Activated naive CD4-positive, alpha-beta T cell (primary cell): ENCODE results near the gene FILIP1L.

Experiments used
- DNase-seq, 4 experiments: peaks; one replicate each; lab custom pipeline; 2025; lab: John Stamatoyannopoulos, UW

The FILIP1L gene

GRCh38 chr3:100125161-100125938 is 11.0 kb upstream of the FILIP1L start:
- DNase-seq, result no peak

GRCh38 chr3:100124201-100124761 is 10.0 kb upstream of the FILIP1L start:
- no peak for DNase-seq

GRCh38 chr3:100123112-100123511 is 8.8 kb upstream of the FILIP1L start:
- no peak for DNase-seq

GRCh38 chr3:100122321-100122720 is 8.0 kb upstream of the FILIP1L start:
- DNase-seq, result no peak

GRCh38 chr3:100120693-100121092 is 6.4 kb upstream of the FILIP1L start:
- DNase-seq, result no peak

- no peak for DNase-seq
Measured at GRCh38 chr3:100120012-100120411, 5.7 kb upstream of the FILIP1L start.

- DNase-seq, result no peak
Measured at GRCh38 chr3:100117093-100117492, 2.8 kb upstream of the FILIP1L start.

GRCh38 chr3:100113723-100114412 is 433 bp downstream of the FILIP1L start:
- DNase-seq, result no peak

GRCh38 chr3:100111728-100112127 is 2.6 kb downstream of the FILIP1L start:
- no peak for DNase-seq

GRCh38 chr3:100110162-100110561 is 4.1 kb downstream of the FILIP1L start:
- no peak for DNase-seq

- DNase-seq, result no peak
Measured at GRCh38 chr3:100108464-100109079, 5.7 kb downstream of the FILIP1L start.

- no peak for DNase-seq
Measured at GRCh38 chr3:100107221-100107814, 7.0 kb downstream of the FILIP1L start.

- DNase-seq, result no peak
Measured at GRCh38 chr3:100106531-100107141, 7.7 kb downstream of the FILIP1L start.

- DNase-seq, result no peak
Measured at GRCh38 chr3:100106094-100106493, 8.2 kb downstream of the FILIP1L start.

- no peak for DNase-seq
Measured at GRCh38 chr3:100105501-100105900, 8.8 kb downstream of the FILIP1L start.

- DNase-seq, result no peak
Measured at GRCh38 chr3:100104817-100105413, 9.4 kb downstream of the FILIP1L start.

- DNase-seq, result no peak
Measured at GRCh38 chr3:100104442-100104798, 9.9 kb downstream of the FILIP1L start.

GRCh38 chr3:100103558-100104441 is 10.5 kb downstream of the FILIP1L start:
- DNase-seq, result no peak

- no peak for DNase-seq
Measured at GRCh38 chr3:100102757-100103156, 11.5 kb downstream of the FILIP1L start.

GRCh38 chr3:100100425-100100824 is 13.9 kb downstream of the FILIP1L start:
- DNase-seq, result no peak

- DNase-seq, result no peak
Measured at GRCh38 chr3:100099621-100100020, 14.7 kb downstream of the FILIP1L start.
